ENCODE results near the gene ZRANB1.

The ZRANB1 gene

DNA sequence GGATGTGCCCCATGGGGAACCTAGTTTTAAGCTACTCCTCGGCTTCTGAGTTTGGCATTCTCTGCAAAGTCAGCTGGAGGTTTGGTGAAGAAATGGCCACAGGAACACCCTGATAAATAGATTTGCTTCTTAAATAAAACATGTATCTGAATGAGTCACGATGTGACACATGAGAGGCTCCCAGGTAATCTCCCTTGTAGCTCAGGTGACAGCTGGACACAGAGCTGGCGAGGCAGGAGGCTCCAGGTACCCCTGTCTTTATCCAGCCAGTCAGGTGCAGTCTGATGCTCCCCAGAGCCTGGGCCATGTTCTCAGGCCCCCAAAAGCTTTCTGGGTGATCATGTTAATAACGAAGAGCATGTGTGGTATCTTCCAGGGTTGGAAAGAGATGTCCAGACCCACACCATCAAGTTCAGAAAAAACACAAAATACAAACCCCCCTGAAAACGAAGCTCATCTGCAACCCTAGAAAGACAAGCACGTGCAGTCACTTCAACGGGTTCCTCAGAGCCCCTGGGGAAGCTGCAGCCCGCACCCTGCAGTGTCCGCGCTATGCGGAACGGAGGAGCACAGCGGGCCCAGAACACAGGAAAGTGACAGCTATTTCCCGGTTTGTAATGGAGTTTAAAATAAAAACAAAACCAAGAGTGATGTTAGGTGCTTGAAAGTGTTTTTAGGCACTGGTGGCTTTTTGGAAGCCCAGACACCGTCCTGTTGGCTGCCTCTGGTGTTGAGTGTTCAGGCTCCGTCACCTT lies 69.4 kb downstream of the ZRANB1 start:
- no peaks in the 10 kb centered on the region for H3K36me3 ChIP-seq (ENCODE audit: insufficient read depth, low read length)
- no peaks in the 10 kb centered on the region for H3K9me3 ChIP-seq (ENCODE audit: low read length)
- peaks cover 4% of the 10 kb centered on the region; the same call in 1 of the 2 replicates for H3K27me3 ChIP-seq (ENCODE audit: insufficient read depth, low read length)
- H3K4me2 ChIP-seq (ENCODE audit: low read length): no peak overlapping the region
- no peaks in the 10 kb centered on the region for H3K9me2 ChIP-seq (ENCODE audit: low read depth, low read length)
- no peak overlapping the region for H3K27ac ChIP-seq (ENCODE audit: low read depth, low read length, poor library complexity, severe bottlenecking)
- H3K4me1 ChIP-seq (ENCODE audit: insufficient read depth, low read length, severe bottlenecking): no peaks in the 10 kb centered on the region
- TF ChIP-seq EZH2 (IDR thresholded peaks at IDR 0.05; ENCODE audit: borderline replicate concordance, low read length): no peak
- TF ChIP-seq, protein P1, sequence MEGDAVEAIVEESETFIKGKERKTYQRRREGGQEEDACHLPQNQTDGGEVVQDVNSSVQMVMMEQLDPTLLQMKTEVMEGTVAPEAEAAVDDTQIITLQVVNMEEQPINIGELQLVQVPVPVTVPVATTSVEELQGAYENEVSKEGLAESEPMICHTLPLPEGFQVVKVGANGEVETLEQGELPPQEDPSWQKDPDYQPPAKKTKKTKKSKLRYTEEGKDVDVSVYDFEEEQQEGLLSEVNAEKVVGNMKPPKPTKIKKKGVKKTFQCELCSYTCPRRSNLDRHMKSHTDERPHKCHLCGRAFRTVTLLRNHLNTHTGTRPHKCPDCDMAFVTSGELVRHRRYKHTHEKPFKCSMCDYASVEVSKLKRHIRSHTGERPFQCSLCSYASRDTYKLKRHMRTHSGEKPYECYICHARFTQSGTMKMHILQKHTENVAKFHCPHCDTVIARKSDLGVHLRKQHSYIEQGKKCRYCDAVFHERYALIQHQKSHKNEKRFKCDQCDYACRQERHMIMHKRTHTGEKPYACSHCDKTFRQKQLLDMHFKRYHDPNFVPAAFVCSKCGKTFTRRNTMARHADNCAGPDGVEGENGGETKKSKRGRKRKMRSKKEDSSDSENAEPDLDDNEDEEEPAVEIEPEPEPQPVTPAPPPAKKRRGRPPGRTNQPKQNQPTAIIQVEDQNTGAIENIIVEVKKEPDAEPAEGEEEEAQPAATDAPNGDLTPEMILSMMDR (IDR thresholded peaks at IDR 0.05; ENCODE audit: low read length): no peak
- no peaks in the 10 kb centered on the region for H4K20me1 ChIP-seq (ENCODE audit: insufficient read depth, low read length)
- H2AFZ ChIP-seq (ENCODE audit: low read length): no peak overlapping the region
- no peaks in the 10 kb centered on the region for H3K79me2 ChIP-seq (ENCODE audit: insufficient read depth, low read length)
- no peak overlapping the region for H3K9ac ChIP-seq (ENCODE audit: low read length)
- H3F3A ChIP-seq (ENCODE audit: insufficient read depth, low read length): no peaks in the 10 kb centered on the region
- H3K4me3 ChIP-seq (ENCODE audit: low read depth, low read length, poor library complexity, severe bottlenecking): no peak overlapping the region

DNA sequence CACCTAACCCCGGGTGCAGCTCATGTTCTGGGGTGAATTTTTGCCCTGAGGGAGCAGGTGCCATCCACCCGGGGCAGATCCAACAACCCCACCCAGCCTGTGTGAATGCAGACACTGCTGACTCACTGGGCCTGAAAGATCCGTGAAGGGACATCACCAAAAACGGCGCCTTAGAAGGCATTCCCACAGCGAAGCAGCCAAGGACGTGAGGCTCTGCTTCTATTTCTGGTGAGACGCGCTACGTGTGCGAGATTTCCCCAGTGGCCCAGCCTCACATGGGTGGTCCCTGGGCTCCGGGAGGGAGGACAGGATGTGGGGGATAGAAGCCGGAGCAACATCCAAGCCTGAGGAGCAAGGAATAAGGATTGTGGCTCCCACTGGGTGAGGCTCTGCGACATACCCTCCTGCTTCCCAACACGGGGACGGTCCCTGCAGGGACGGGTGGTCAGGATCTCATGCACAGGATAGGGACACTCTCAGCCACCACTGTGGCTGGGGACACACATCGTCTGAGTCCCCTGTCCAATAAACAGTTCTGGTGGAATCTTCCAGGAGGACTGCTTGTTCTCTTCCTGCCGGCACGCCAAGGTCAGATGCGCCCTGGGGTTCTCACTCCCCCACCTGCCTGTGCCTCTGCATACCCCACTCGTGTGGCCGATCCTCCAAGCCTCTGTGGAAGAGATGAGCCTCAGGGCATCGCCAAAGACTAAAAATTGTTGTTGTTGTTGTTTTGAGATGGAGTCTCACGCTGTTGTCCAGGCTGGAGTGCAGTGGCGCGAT lies 70.2 kb downstream of the ZRANB1 start:
- Histone ChIP-seq H3K4me3 (ENCODE audit: low read depth, low read length, poor library complexity, severe bottlenecking) (no peak overlapping the region), H3K4me2 (ENCODE audit: low read length) (no peak overlapping the region), H3K36me3 (ENCODE audit: insufficient read depth, low read length) (no peaks in the 10 kb centered on the region), H2AFZ (ENCODE audit: low read length) (no peak overlapping the region), H4K20me1 (ENCODE audit: insufficient read depth, low read length) (no peaks in the 10 kb centered on the region), H3K9ac (ENCODE audit: low read length) (no peak overlapping the region), H3K27me3 (ENCODE audit: insufficient read depth, low read length) (no peaks in the 10 kb centered on the region; the same call in 1 of the 2 replicates), H3K4me1 (ENCODE audit: insufficient read depth, low read length, severe bottlenecking) (no peaks in the 10 kb centered on the region), H3K9me3 (ENCODE audit: low read length) (no peaks in the 10 kb centered on the region), H3K9me2 (ENCODE audit: low read depth, low read length) (no peaks in the 10 kb centered on the region), H3F3A (ENCODE audit: insufficient read depth, low read length) (no peaks in the 10 kb centered on the region), H3K27ac (ENCODE audit: low read depth, low read length, poor library complexity, severe bottlenecking) (no peak overlapping the region), H3K79me2 (ENCODE audit: insufficient read depth, low read length) (no peaks in the 10 kb centered on the region)
- TF ChIP-seq, protein P1 (IDR thresholded peaks at IDR 0.05; ENCODE audit: low read length): no peak
- no peak for TF ChIP-seq EZH2 (IDR thresholded peaks at IDR 0.05; ENCODE audit: borderline replicate concordance, low read length)

DNA sequence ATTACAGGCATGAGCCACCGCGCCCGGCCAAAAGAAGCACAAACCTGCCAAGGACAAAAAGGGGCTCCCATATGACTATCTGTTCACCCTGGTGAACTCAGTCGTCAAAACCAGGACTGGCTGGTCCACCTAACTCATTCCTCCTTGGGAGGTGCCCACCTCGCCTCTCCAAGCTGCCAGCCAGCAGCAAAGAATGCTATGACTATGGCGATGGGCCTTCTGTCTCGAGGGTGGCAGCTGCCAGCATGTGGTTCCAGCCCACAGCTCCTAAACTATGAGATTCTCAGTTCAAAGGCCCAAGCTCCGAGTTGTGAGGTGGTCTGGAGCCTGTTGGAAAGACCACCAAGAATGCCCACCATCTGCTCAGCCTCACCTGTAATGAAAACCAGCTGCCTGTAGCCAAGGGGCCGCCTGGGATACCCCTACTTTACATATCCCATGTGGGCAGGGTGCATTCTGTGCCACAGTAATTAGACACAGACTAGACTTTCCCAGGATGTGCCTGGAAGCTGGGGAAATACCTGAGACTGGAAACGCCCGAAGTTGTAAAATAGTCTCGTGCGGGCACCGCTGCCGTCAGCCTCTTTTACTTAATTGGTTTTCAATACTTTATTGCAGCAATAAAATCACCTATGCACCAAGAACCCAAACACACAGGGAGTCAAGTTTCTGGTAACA lies 71.1 kb downstream of the ZRANB1 start:
- no peak overlapping the region for H3K9ac ChIP-seq (ENCODE audit: low read length)
- TF ChIP-seq, protein P1 (IDR thresholded peaks at IDR 0.05; ENCODE audit: low read length): no peak
- TF ChIP-seq EZH2 (IDR thresholded peaks at IDR 0.05; ENCODE audit: borderline replicate concordance, low read length): no peak
- no peaks in the 10 kb centered on the region; the same call in 1 of the 2 replicates for H3K27me3 ChIP-seq (ENCODE audit: insufficient read depth, low read length)
- no peaks in the 10 kb centered on the region for H3K9me2 ChIP-seq (ENCODE audit: low read depth, low read length)
- H2AFZ ChIP-seq (ENCODE audit: low read length): no peak overlapping the region
- H3K79me2 ChIP-seq (ENCODE audit: insufficient read depth, low read length): no peaks in the 10 kb centered on the region
- no peak overlapping the region for H3K4me2 ChIP-seq (ENCODE audit: low read length)
- no peaks in the 10 kb centered on the region for H4K20me1 ChIP-seq (ENCODE audit: insufficient read depth, low read length)
- H3F3A ChIP-seq (ENCODE audit: insufficient read depth, low read length): no peaks in the 10 kb centered on the region
- H3K9me3 ChIP-seq (ENCODE audit: low read length): no peaks in the 10 kb centered on the region
- no peak overlapping the region for H3K4me3 ChIP-seq (ENCODE audit: low read depth, low read length, poor library complexity, severe bottlenecking)
- H3K4me1 ChIP-seq (ENCODE audit: insufficient read depth, low read length, severe bottlenecking): no peaks in the 10 kb centered on the region
- no peaks in the 10 kb centered on the region for H3K36me3 ChIP-seq (ENCODE audit: insufficient read depth, low read length)
- no peak overlapping the region for H3K27ac ChIP-seq (ENCODE audit: low read depth, low read length, poor library complexity, severe bottlenecking)

Data from OCI-LY1 (cell line).